ENCODE results near the gene SH3BP5L.
"Not testable (repeated sequence)": the region's sequence is repeated elsewhere in the genome, so short reads cannot be mapped to it uniquely, and the experiment has no call there.

SH3BP5L gene

DNA sequence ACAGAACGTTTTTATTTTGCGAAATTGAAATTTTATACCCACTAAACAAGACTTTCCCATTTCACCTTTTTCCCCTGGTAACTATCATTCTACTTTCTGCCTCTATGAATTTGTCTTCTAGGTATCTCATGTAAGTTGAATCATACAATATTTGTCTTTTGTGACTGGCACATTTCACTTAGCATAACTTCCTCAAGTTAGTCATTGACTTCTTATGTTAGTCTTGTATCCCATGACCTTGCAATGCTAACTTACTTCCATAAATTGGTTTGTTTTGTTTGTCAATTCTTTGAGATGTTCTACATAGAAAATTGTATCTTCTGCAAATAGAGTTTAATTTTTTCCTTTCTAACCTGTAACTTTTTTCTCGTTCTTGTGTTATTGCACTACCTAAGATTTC is 26.9 kb downstream of the SH3BP5L start:
- Histone ChIP-seq H3K23ac (ENCODE audit: low read depth, low read length, poor library complexity) (no peak overlapping the region), H3K9me3 (replicated peaks in 1 of 2; ENCODE audit: control insufficient read depth in 2 of 2, insufficient read depth in 1 of 2, low read depth in 1 of 2, low read length in 2 of 2) (peaks cover 0 to 3% of the 10 kb centered on the region in 2 donors), H3K27ac (replicated peaks; ENCODE audit: low read length) (no peak overlapping the region), H3K14ac (ENCODE audit: low read length) (no peak overlapping the region), H2BK12ac (ENCODE audit: low read length) (no peak overlapping the region), H3K4me3 (ENCODE audit: low read length in 2 of 2) (no peak overlapping the region), H3K36me3 (replicated peaks in 1 of 2; ENCODE audit: control insufficient read depth in 2 of 2, insufficient read depth in 2 of 2, low read length in 2 of 2) (no peaks in the 10 kb centered on the region), H4K8ac (ENCODE audit: low read depth, low read length) (no peak overlapping the region), H3K9ac (ENCODE audit: low read depth, low read length, poor library complexity) (no peak overlapping the region), H2BK120ac (ENCODE audit: low read depth, low read length) (no peak overlapping the region), H2BK15ac (ENCODE audit: low read length) (no peak overlapping the region), H2AFZ (ENCODE audit: low read length) (no peak overlapping the region), H3K4ac (ENCODE audit: low read length) (no peak overlapping the region), H2BK5ac (ENCODE audit: low read length) (no peak overlapping the region), H3K18ac (ENCODE audit: low read length) (no peak overlapping the region), H4K91ac (ENCODE audit: low read depth, low read length, poor library complexity) (no peak overlapping the region), H3K79me1 (ENCODE audit: low read depth, low read length) (no peaks in the 10 kb centered on the region), H3K27me3 (ENCODE audit: control insufficient read depth in 3 of 3, insufficient read depth in 3 of 3, low read depth in 1 of 3, low read length in 3 of 3) (peaks cover 0 to 3% (median 0%) of the 10 kb centered on the region in 3 experiments), H2AK5ac (ENCODE audit: low read depth, low read length) (no peak overlapping the region), H3K4me1 (ENCODE audit: control insufficient read depth in 2 of 2, insufficient read depth in 1 of 2, low read depth in 1 of 2, low read length in 2 of 2) (no peaks in the 10 kb centered on the region), H3K4me2 (ENCODE audit: insufficient read depth, low read length, poor library complexity, severe bottlenecking) (no peak overlapping the region)
- no peak for DNase-seq (ENCODE audit: low spot score)
- WGBS, 2 donors (ENCODE audit: extremely low coverage in 2 of 2, insufficient read length in 2 of 2, insufficient replicate concordance in 1 of 2), result no CpG with 5 or more reads among the region's 3 CpGs

GRCh38 chr1:248794663-248795062 is 31.1 kb downstream of the SH3BP5L start:
- H2AFZ ChIP-seq (ENCODE audit: low read length); H3K4ac ChIP-seq (ENCODE audit: low read length); H3K9me3 ChIP-seq (replicated peaks in 1 of 2; ENCODE audit: control insufficient read depth in 2 of 2, insufficient read depth in 1 of 2, low read depth in 1 of 2, low read length in 2 of 2); H3K14ac ChIP-seq (ENCODE audit: low read length); H3K36me3 ChIP-seq (replicated peaks in 1 of 2; ENCODE audit: control insufficient read depth in 2 of 2, insufficient read depth in 2 of 2, low read length in 2 of 2); H3K4me2 ChIP-seq (ENCODE audit: insufficient read depth, low read length, poor library complexity, severe bottlenecking); H3K27ac ChIP-seq (replicated peaks; ENCODE audit: low read length); H2AK5ac ChIP-seq (ENCODE audit: low read depth, low read length); H3K79me1 ChIP-seq (ENCODE audit: low read depth, low read length); H3K4me3 ChIP-seq (ENCODE audit: low read length in 2 of 2); H3K23ac ChIP-seq (ENCODE audit: low read depth, low read length, poor library complexity); H4K8ac ChIP-seq (ENCODE audit: low read depth, low read length); H2BK12ac ChIP-seq (ENCODE audit: low read length); H4K91ac ChIP-seq (ENCODE audit: low read depth, low read length, poor library complexity); H3K9ac ChIP-seq (ENCODE audit: low read depth, low read length, poor library complexity); H3K4me1 ChIP-seq (ENCODE audit: control insufficient read depth in 2 of 2, insufficient read depth in 1 of 2, low read depth in 1 of 2, low read length in 2 of 2); H2BK120ac ChIP-seq (ENCODE audit: low read depth, low read length); H3K18ac ChIP-seq (ENCODE audit: low read length); H2BK5ac ChIP-seq (ENCODE audit: low read length); DNase-seq (ENCODE audit: low spot score); H2BK15ac ChIP-seq (ENCODE audit: low read length); H3K27me3 ChIP-seq (ENCODE audit: control insufficient read depth in 3 of 3, insufficient read depth in 3 of 3, low read depth in 1 of 3, low read length in 3 of 3): not testable (repeated sequence)
- no CpG with 5 or more reads among the region's 5 CpGs for WGBS, 2 donors (ENCODE audit: extremely low coverage in 2 of 2, insufficient read length in 2 of 2, insufficient replicate concordance in 1 of 2)

- no peak overlapping the region for H3K4me3 ChIP-seq (ENCODE audit: low read length in 2 of 2)
- H3K79me1 ChIP-seq (ENCODE audit: low read depth, low read length), result no peaks in the 10 kb centered on the region
- no peak overlapping the region for H3K18ac ChIP-seq (ENCODE audit: low read length)
- H3K4me1 ChIP-seq (ENCODE audit: control insufficient read depth in 2 of 2, insufficient read depth in 1 of 2, low read depth in 1 of 2, low read length in 2 of 2), result no peaks in the 10 kb centered on the region
- no peak overlapping the region for H2BK12ac ChIP-seq (ENCODE audit: low read length)
- no peak overlapping the region for H3K14ac ChIP-seq (ENCODE audit: low read length)
- H3K4me2 ChIP-seq (ENCODE audit: insufficient read depth, low read length, poor library complexity, severe bottlenecking), result no peak overlapping the region
- no peak overlapping the region for H3K27ac ChIP-seq (replicated peaks; ENCODE audit: low read length)
- no peak overlapping the region for H4K91ac ChIP-seq (ENCODE audit: low read depth, low read length, poor library complexity)
- H2AK5ac ChIP-seq (ENCODE audit: low read depth, low read length), result no peak overlapping the region
- no peak overlapping the region for H2BK120ac ChIP-seq (ENCODE audit: low read depth, low read length)
- no peak overlapping the region for H4K8ac ChIP-seq (ENCODE audit: low read depth, low read length)
- no peak overlapping the region for H3K9ac ChIP-seq (ENCODE audit: low read depth, low read length, poor library complexity)
- H2AFZ ChIP-seq (ENCODE audit: low read length), result no peak overlapping the region
- H3K23ac ChIP-seq (ENCODE audit: low read depth, low read length, poor library complexity), result no peak overlapping the region
- no peak overlapping the region for H3K4ac ChIP-seq (ENCODE audit: low read length)
- H2BK15ac ChIP-seq (ENCODE audit: low read length), result no peak overlapping the region
- no peaks in the 10 kb centered on the region for H3K27me3 ChIP-seq (ENCODE audit: control insufficient read depth in 3 of 3, insufficient read depth in 3 of 3, low read depth in 1 of 3, low read length in 3 of 3)
- H3K9me3 ChIP-seq (replicated peaks in 1 of 2; ENCODE audit: control insufficient read depth in 2 of 2, insufficient read depth in 1 of 2, low read depth in 1 of 2, low read length in 2 of 2), result peaks cover 0 to 7% of the 10 kb centered on the region in 2 donors
- no peak overlapping the region for H2BK5ac ChIP-seq (ENCODE audit: low read length)
- H3K36me3 ChIP-seq (replicated peaks in 1 of 2; ENCODE audit: control insufficient read depth in 2 of 2, insufficient read depth in 2 of 2, low read length in 2 of 2), result no peaks in the 10 kb centered on the region
- DNase-seq (ENCODE audit: low spot score), result no peak
Measured at GRCh38 chr1:248793592-248793991, 32.1 kb downstream of the SH3BP5L start.

- Histone ChIP-seq H3K27ac (replicated peaks; ENCODE audit: low read length) (no peak overlapping the region), H3K4me2 (ENCODE audit: insufficient read depth, low read length, poor library complexity, severe bottlenecking) (no peak overlapping the region), H2BK12ac (ENCODE audit: low read length) (no peak overlapping the region), H3K4me1 (ENCODE audit: control insufficient read depth in 2 of 2, insufficient read depth in 1 of 2, low read depth in 1 of 2, low read length in 2 of 2) (no peaks in the 10 kb centered on the region), H3K9me3 (replicated peaks in 1 of 2; ENCODE audit: control insufficient read depth in 2 of 2, insufficient read depth in 1 of 2, low read depth in 1 of 2, low read length in 2 of 2) (peaks cover 0 to 10% of the 10 kb centered on the region in 2 donors), H2BK120ac (ENCODE audit: low read depth, low read length) (no peak overlapping the region), H3K36me3 (replicated peaks in 1 of 2; ENCODE audit: control insufficient read depth in 2 of 2, insufficient read depth in 2 of 2, low read length in 2 of 2) (no peaks in the 10 kb centered on the region), H3K4ac (ENCODE audit: low read length) (no peak overlapping the region), H2AFZ (ENCODE audit: low read length) (no peak overlapping the region), H2BK5ac (ENCODE audit: low read length) (no peak overlapping the region), H3K79me1 (ENCODE audit: low read depth, low read length) (no peaks in the 10 kb centered on the region), H3K18ac (ENCODE audit: low read length) (no peak overlapping the region), H2BK15ac (ENCODE audit: low read length) (no peak overlapping the region), H3K14ac (ENCODE audit: low read length) (no peak overlapping the region), H2AK5ac (ENCODE audit: low read depth, low read length) (no peak overlapping the region), H4K8ac (ENCODE audit: low read depth, low read length) (no peak overlapping the region), H3K4me3 (ENCODE audit: low read length in 2 of 2) (no peak overlapping the region), H3K27me3 (ENCODE audit: control insufficient read depth in 3 of 3, insufficient read depth in 3 of 3, low read depth in 1 of 3, low read length in 3 of 3) (no peaks in the 10 kb centered on the region), H3K23ac (ENCODE audit: low read depth, low read length, poor library complexity) (no peak overlapping the region), H3K9ac (ENCODE audit: low read depth, low read length, poor library complexity) (no peak overlapping the region), H4K91ac (ENCODE audit: low read depth, low read length, poor library complexity) (no peak overlapping the region)
- DNase-seq (ENCODE audit: low spot score), result no peak
- no CpG with 5 or more reads among the region's 5 CpGs for WGBS, 2 donors (ENCODE audit: extremely low coverage in 2 of 2, insufficient read length in 2 of 2, insufficient replicate concordance in 1 of 2)
Measured at GRCh38 chr1:248792342-248792741, 33.4 kb downstream of the SH3BP5L start.

All from neuronal stem cell (in vitro differentiated cells).